ENCODE measurements around the gene EFHD1.
"Not testable (repeated sequence)": the region's sequence is repeated elsewhere in the genome, so short reads cannot be mapped to it uniquely, and the experiment has no call there.

Gene EFHD1

GRCh38 chr2:232683368-232683767 is 50.0 kb downstream of the EFHD1 start:
- no peak overlapping the region for H3K4me3 ChIP-seq (ENCODE audit: low read depth, low read length)
- DNase-seq (ENCODE audit: low read depth), result no peak
- no peak for TF ChIP-seq POLR2A (IDR thresholded peaks at IDR 0.05; ENCODE audit: extremely low read depth, insufficient read length)
- TF ChIP-seq MAX (IDR thresholded peaks at IDR 0.05; ENCODE audit: low read depth, low read length), result no peak
- no peak for TF ChIP-seq CTCF (IDR thresholded peaks at IDR 0.05; ENCODE audit: low read depth, low read length)
- TF ChIP-seq MYC (IDR thresholded peaks at IDR 0.05; ENCODE audit: low read depth, low read length), result no peak

GRCh38 chr2:232685391-232685790 is 52.0 kb downstream of the EFHD1 start:
- not testable (repeated sequence) for DNase-seq (ENCODE audit: low read depth); H3K4me3 ChIP-seq (ENCODE audit: low read depth, low read length)

- DNase-seq (ENCODE audit: low read depth), result no peak
- TF ChIP-seq MYC (IDR thresholded peaks at IDR 0.05; ENCODE audit: low read depth, low read length) (no peak), POLR2A (IDR thresholded peaks at IDR 0.05; ENCODE audit: extremely low read depth, insufficient read length) (no peak), MAX (IDR thresholded peaks at IDR 0.05; ENCODE audit: low read depth, low read length) (no peak), CTCF (IDR thresholded peaks at IDR 0.05; ENCODE audit: low read depth, low read length) (no peak)
- no peak overlapping the region for H3K4me3 ChIP-seq (ENCODE audit: low read depth, low read length)
Observed at GRCh38 chr2:232687382-232688160, 54.2 kb downstream of the EFHD1 start.

- TF ChIP-seq MYC (IDR thresholded peaks at IDR 0.05; ENCODE audit: low read depth, low read length) (no peak), CTCF (IDR thresholded peaks at IDR 0.05; ENCODE audit: low read depth, low read length) (no peak), MAX (IDR thresholded peaks at IDR 0.05; ENCODE audit: low read depth, low read length) (no peak), POLR2A (IDR thresholded peaks at IDR 0.05; ENCODE audit: extremely low read depth, insufficient read length) (no peak)
- no peak overlapping the region for H3K4me3 ChIP-seq (ENCODE audit: low read depth, low read length)
- no peak for DNase-seq (ENCODE audit: low read depth)
Observed at GRCh38 chr2:232688201-232688600, 54.8 kb downstream of the EFHD1 start.

- no peak for DNase-seq (ENCODE audit: low read depth)
- TF ChIP-seq MAX (IDR thresholded peaks at IDR 0.05; ENCODE audit: low read depth, low read length) (no peak), POLR2A (IDR thresholded peaks at IDR 0.05; ENCODE audit: extremely low read depth, insufficient read length) (no peak), MYC (IDR thresholded peaks at IDR 0.05; ENCODE audit: low read depth, low read length) (no peak), CTCF (IDR thresholded peaks at IDR 0.05; ENCODE audit: low read depth, low read length) (no peak)
- no peak overlapping the region for H3K4me3 ChIP-seq (ENCODE audit: low read depth, low read length)
Observed at GRCh38 chr2:232689152-232689910, 55.9 kb downstream of the EFHD1 start.

GRCh38 chr2:232691117-232691516 is 57.7 kb downstream of the EFHD1 start:
- not testable (repeated sequence) for DNase-seq (ENCODE audit: low read depth)

More at GRCh38 chr2:232691117-232691516, 57.7 kb downstream of the EFHD1 start:
- H3K4me3 ChIP-seq (ENCODE audit: low read depth, low read length), result not testable (repeated sequence)
